Caco-2 (cell line): ENCODE measurements around the gene VRK1. TPM values are rescaled to one million over a fixed set of nuclear protein-coding genes. Genes with fewer than 3 reads are reported as not detected.

Experiments
- BruUV-seq: library from RNA; stranded (reverse); fragments of 400-500 nt; replicated peaks from 2 replicates; lab custom pipeline; 2021; lab: Mats Ljungman, UMichigan
- CTCF ChIA-PET: fragments of 300-600 bp; sonication (Branson Sonifier 250); formaldehyde crosslinking; loops from one replicate; lab custom pipeline; 2022; ENCODE audit warnings: antibody characterized with exemption; lab: Charles Lee
- POLR2A ChIA-PET: fragments of 300-600 bp; sonication (Branson Sonifier 250); formaldehyde crosslinking; loops from one replicate; lab custom pipeline; 2022; ENCODE audit warnings: antibody characterized with exemption; lab: Charles Lee
- DNase-seq, 2 experiments: peaks; one replicate each; pipeline versions ENCODE4 v3.0.0 to v3.0.0-alpha.2; 2020 to 2022
- H3K27me3 ChIP-seq: replicated peaks from 2 replicates; pipeline ENCODE4 v1.6.0; 2011; ENCODE audit warnings: low read length; ENCODE audit not compliant: control insufficient read depth, insufficient read depth
- H3K36me3 ChIP-seq: 2 replicates; pipeline ENCODE4 v1.5.1; 2011; ENCODE audit warnings: low read length; ENCODE audit not compliant: control insufficient read depth, insufficient read depth
- H3K4me1 ChIP-seq: fragments of 250-450 bp; sonication (Bioruptor Pico); 2 replicates; pipeline ENCODE4 v1.5.1; 2020; ENCODE audit warnings: mild to moderate bottlenecking
- H3K4me3 ChIP-seq: 2 replicates; pipeline ENCODE4 v1.5.1; 2011; ENCODE audit warnings: low read depth, mild to moderate bottlenecking, control low read depth, low read length
- H3K9me3 ChIP-seq: fragments of 250-450 bp; sonication (Bioruptor Pico); 2 replicates; pipeline ENCODE4 v1.5.1; 2020; ENCODE audit warnings: mild to moderate bottlenecking, moderate library complexity
- H3K27ac Mint-ChIP-seq: one replicate; pipeline ENCODE4 v1.8.0; 2022; ENCODE audit warnings: mixed read lengths; ENCODE audit not compliant: unreplicated experiment
- H3K27me3 Mint-ChIP-seq: one replicate; pipeline ENCODE4 v1.8.0; 2022; ENCODE audit warnings: mixed read lengths; ENCODE audit not compliant: insufficient read depth, unreplicated experiment
- H3K36me3 Mint-ChIP-seq: one replicate; pipeline ENCODE4 v1.8.0; 2022; ENCODE audit warnings: mild to moderate bottlenecking, mixed read lengths; ENCODE audit not compliant: insufficient read depth, unreplicated experiment
- H3K4me1 Mint-ChIP-seq: one replicate; pipeline ENCODE4 v1.8.0; 2022; ENCODE audit warnings: low read depth, mixed read lengths; ENCODE audit not compliant: unreplicated experiment
- H3K4me3 Mint-ChIP-seq: one replicate; pipeline ENCODE4 v1.8.0; 2022; ENCODE audit warnings: mild to moderate bottlenecking, moderate library complexity, mixed read lengths; ENCODE audit not compliant: unreplicated experiment
- H3K9me3 Mint-ChIP-seq: one replicate; pipeline ENCODE4 v1.8.0; 2022; ENCODE audit warnings: mixed read lengths; ENCODE audit not compliant: unreplicated experiment
- CTCF ChIP-seq, 2 experiments: fragments of 200-600 bp in 1 of 2; IDR thresholded peaks; 1 replicate in 1 of 2; 2 replicates in 1 of 2; pipeline versions ENCODE4 v1.5.1 to v1.8.0; 2011 to 2022; ENCODE audit warnings: antibody characterized with exemption in 1 of 2, control low read depth in 1 of 2, inconsistent platforms in 1 of 2, low read depth in 1 of 2, low read length in 1 of 2, mild to moderate bottlenecking in 1 of 2, moderate library complexity in 1 of 2; ENCODE audit not compliant: insufficient read depth in 1 of 2, severe bottlenecking in 1 of 2, unreplicated experiment in 1 of 2
- intact Hi-C: fragments of 100-400 bp; cut with micrococcal nuclease; formaldehyde crosslinking; loops from one replicate; pipeline ENCODE4 v1.10.0; 2022; ENCODE audit not compliant: unreplicated experiment
- total RNA-seq: library from RNA; stranded (reverse); gene quantifications from 2 replicates; pipeline ENCODE4 v1.2.3, GENCODE V29; 2022

VRK1 gene
- total RNA-seq, 1 experiment from 2014 or later = 42.1 TPM

- intact Hi-C loops = no loop called here
- no peaks in the 10 kb centered on the region for H3K36me3 ChIP-seq
Measured at GRCh38 chr14:96829791-96830190, 32.6 kb downstream of the VRK1 start.

DNA sequence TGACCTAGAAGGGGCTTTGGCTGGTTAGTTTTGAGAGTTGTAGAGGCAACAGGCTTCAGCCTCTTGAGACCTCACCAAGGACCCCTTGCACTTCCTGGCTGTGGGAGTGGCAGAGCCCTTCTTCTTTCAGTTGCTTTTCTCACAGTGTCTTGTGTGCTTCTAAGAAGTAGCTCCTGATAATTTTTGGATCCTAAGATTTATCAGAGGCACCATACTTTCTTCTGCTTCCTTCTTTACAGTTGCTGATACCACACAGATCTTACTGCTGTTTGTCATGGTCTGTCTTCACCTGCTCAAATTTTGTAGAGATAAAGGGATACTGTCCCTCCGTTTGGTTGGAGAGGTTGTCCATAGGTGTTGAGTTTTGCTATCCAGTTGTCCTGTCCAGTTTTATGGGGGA lies 33.8 kb downstream of the VRK1 start:
- Histone ChIP-seq H3K9me3 (peaks cover 10% of the 10 kb centered on the region; the same call in 1 of the 2 replicates), H3K27me3 (no peaks in the 10 kb centered on the region), H3K4me1 (no peaks in the 10 kb centered on the region), H3K4me3 (no peak overlapping the region), H3K36me3 (no peaks in the 10 kb centered on the region)
- Mint-ChIP-seq H3K4me3 (no peak overlapping the region), H3K9me3 (peaks cover 14% of the 10 kb centered on the region), H3K4me1 (no peaks in the 10 kb centered on the region), H3K36me3 (peaks cover 7% of the 10 kb centered on the region), H3K27me3 (no peaks in the 10 kb centered on the region), H3K27ac (no peak overlapping the region)
- DNase-seq = no peak
- BruUV-seq = no TSS peak
- POLR2A ChIA-PET = interaction anchor here (0.7 kb wide), 1 partner anchor 57 kb away, joined by 3 read pairs; no protein-coding TSS in a partner anchor
- intact Hi-C loops = no loop called here
- TF ChIP-seq CTCF (IDR thresholded peaks at IDR 0.05; ENCODE audit: insufficient read depth in 1 of 2, low read depth in 1 of 2, low read length in 1 of 2, severe bottlenecking in 1 of 2, unreplicated experiment in 1 of 2) = no peak
- CTCF ChIA-PET = no interaction called here

More at GRCh38 chr14:96829791-96830190, 32.6 kb downstream of the VRK1 start:
- ChIA-PET POLR2A (no interaction called here), CTCF (no interaction called here)
- no peaks in the 10 kb centered on the region for H3K4me1 ChIP-seq
- no peak overlapping the region for H3K27ac Mint-ChIP-seq
- H3K9me3 Mint-ChIP-seq = peaks cover 14% of the 10 kb centered on the region
- no peaks in the 10 kb centered on the region for H3K27me3 ChIP-seq
- H3K4me1 Mint-ChIP-seq = no peaks in the 10 kb centered on the region
- no peak for TF ChIP-seq CTCF (IDR thresholded peaks at IDR 0.05; ENCODE audit: insufficient read depth in 1 of 2, low read depth in 1 of 2, low read length in 1 of 2, severe bottlenecking in 1 of 2, unreplicated experiment in 1 of 2)
- no peaks in the 10 kb centered on the region for H3K27me3 Mint-ChIP-seq
- no peak overlapping the region for H3K4me3 ChIP-seq
- peaks cover 7% of the 10 kb centered on the region for H3K36me3 Mint-ChIP-seq
- BruUV-seq = no TSS peak
- H3K4me3 Mint-ChIP-seq = no peak overlapping the region
- no peak for DNase-seq
- peaks cover 10% of the 10 kb centered on the region; the same call in 1 of the 2 replicates for H3K9me3 ChIP-seq

DNA sequence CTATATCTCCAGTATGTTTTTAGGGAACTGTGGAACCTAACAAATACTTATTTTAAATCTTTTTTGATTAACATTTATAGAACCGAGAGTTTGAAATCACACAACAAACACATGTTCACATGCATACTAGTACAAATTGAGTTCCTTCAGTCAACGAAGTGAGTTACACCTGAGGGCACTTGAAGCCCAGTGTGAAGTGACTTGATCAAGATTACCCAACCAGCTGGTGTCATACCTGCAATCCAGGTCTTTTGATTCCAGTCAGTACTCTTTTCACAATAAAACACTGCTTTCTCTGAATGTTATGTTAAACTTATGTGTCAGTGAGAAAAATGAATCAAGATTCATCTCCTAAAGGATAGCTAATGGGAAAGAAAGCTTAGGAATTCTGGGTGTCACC lies 35.2 kb downstream of the VRK1 start:
- ChIA-PET POLR2A (no interaction called here), CTCF (no interaction called here)
- H3K9me3 Mint-ChIP-seq = peaks cover 14% of the 10 kb centered on the region
- H3K36me3 Mint-ChIP-seq = peaks cover 18% of the 10 kb centered on the region
- Histone ChIP-seq H3K27me3 (no peaks in the 10 kb centered on the region), H3K4me1 (no peaks in the 10 kb centered on the region), H3K4me3 (no peak overlapping the region), H3K9me3 (peaks cover 10% of the 10 kb centered on the region; the same call in 1 of the 2 replicates), H3K36me3 (no peaks in the 10 kb centered on the region)
- no peaks in the 10 kb centered on the region for H3K27me3 Mint-ChIP-seq
- no TSS peak for BruUV-seq
- no peak for DNase-seq
- intact Hi-C loops = no loop called here
- no peak for TF ChIP-seq CTCF (IDR thresholded peaks at IDR 0.05; ENCODE audit: insufficient read depth in 1 of 2, low read depth in 1 of 2, low read length in 1 of 2, severe bottlenecking in 1 of 2, unreplicated experiment in 1 of 2)
- H3K27ac Mint-ChIP-seq = no peak overlapping the region
- no peak overlapping the region for H3K4me3 Mint-ChIP-seq
- H3K4me1 Mint-ChIP-seq = no peaks in the 10 kb centered on the region
